GM18505 (cell line): Measurements from ENCODE around the gene TBATA.
A peak's percentile ranks its signal among the peaks of the same experiment; 100 is the strongest.

ENCODE experiments used
- ATAC-seq: cut with Tn5 transposase; IDR thresholded peaks from one replicate; pipeline ENCODE4 v1.9.1; 2021; ENCODE audit not compliant: unreplicated experiment
- POLR2A ChIP-seq: IDR thresholded peaks from 4 replicates; pipeline ENCODE4 v1.6.1; 2011; ENCODE audit warnings: borderline replicate concordance; ENCODE audit not compliant: insufficient read depth, insufficient read length; ENCODE audit errors: extremely low read depth

TBATA gene

DNA sequence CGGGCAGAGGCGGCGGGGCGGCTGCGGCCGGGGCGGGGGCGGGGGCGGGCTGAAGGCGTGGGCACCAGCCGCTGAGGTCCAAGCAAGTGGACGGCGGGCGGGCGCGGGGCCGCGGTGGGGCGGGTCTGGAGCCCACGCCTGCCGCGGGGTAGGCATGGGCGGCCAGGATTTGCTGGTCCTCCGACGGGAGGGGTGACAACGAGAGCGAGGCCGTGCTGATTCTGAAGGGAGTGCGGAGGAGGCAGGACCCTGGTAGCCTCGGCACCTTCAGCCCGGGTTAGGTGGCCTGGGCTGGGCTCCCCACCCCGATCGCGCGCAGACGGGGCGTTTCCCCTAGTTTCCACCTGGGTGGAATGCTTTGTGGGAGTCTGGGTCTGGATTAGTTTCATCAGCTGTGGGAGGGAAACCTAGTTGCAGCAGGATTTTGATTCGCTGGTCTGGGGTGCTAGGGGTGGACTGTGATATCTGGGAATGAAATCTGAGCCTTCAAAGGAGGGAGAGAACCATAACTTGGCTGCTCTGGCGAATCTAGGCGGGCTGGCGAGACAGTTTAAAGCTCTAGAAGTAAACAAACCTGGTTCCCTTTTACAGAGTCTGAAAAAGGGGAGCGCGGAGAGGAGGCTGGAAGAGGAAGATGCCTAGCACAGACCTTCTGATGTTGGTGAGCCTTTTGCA, 31.2 kb upstream of the TBATA start:
- no peak for TF ChIP-seq POLR2A
- ATAC-seq, result peak; percentile 33

DNA sequence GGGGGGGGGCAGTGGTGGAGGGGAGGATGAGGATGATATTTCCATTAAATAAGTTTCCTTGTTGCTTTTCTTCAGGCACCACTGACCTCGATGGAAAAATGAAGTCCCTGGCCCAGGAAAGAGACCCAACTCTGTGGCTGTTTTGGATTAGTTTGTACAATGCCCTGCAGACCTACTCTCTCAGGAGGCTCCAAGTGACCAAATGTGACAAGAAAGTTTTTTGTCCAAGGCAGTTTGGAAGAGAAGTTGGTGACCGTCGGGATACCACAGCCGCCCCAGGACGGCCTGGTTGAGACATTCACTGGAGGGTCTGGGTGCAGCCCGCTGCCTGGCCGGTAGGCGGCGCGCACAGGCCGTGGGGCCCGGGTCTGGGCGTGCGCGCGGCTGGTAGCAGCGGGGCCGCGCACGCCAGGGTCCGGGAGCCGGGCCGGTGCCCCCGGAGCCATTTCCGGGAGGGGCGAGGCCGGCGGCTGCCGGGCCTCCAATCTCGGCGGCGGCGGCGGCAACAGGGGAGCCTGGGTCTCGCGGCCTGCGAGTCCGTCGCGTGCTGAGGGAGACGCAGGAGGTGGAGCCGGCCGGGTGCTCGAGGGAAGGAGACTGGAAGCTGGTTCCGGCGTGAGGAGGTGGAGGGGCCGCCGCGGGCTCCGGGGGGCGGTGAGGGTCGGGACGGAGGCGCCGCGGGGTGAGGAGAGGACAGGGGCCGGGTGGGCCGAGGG, 30.5 kb upstream of the TBATA start, which contains the start of gene SGPL1:
SGPL1 (plus strand) TSS at position 445 of the 716 bp plus-strand sequence. CDS start 906 bp downstream, outside the sequence.
- ATAC-seq, result peak; percentile 90
- TF ChIP-seq POLR2A, result peak; percentile 75

GRCh38 chr10:70814126-70814525, 28.9 kb upstream of the TBATA start:
- TF ChIP-seq POLR2A, result no peak
- ATAC-seq, result no peak

DNA sequence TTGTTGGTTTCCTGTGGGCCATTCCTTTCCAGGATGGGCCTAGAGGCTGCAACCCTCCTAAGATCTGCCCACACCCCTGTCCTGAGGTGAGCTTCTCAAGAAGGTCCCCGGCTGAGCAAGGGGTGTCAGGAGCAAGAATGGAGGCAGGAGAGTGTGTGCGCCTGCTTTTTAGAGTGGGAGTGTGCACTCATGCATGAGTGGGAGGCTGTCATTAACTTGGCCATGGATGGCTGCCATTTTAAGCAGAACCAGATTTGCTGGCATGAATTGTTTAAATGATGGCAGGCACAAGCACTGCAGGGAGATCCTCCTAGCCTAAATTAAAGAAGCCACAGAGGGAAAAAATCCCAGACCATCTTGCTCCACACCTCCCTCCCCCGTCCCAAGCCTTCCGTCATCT, 27.6 kb upstream of the TBATA start:
- no peak for ATAC-seq
- no peak for TF ChIP-seq POLR2A

- no peak for TF ChIP-seq POLR2A
- no peak for ATAC-seq
Observed at GRCh38 chr10:70811881-70812280, 26.7 kb upstream of the TBATA start.

DNA sequence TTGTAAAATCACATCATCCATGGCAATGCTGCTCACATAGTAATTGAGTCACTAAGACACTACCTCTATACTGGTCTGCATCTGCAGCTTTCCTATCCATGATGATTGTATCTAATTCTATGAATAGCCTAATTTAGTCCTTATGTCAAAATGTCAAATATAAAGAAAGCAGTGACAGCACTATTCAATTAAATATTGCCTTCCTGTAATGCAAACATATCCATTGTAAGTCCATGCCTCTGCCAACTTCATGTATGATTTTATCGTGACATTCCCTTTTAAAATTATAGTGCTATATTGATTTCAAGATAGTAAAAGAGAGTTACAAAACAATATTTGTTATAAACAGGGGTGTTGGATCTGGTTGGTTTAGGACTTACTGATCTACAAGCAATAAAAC, 25.8 kb upstream of the TBATA start:
- no peak for TF ChIP-seq POLR2A

DNA sequence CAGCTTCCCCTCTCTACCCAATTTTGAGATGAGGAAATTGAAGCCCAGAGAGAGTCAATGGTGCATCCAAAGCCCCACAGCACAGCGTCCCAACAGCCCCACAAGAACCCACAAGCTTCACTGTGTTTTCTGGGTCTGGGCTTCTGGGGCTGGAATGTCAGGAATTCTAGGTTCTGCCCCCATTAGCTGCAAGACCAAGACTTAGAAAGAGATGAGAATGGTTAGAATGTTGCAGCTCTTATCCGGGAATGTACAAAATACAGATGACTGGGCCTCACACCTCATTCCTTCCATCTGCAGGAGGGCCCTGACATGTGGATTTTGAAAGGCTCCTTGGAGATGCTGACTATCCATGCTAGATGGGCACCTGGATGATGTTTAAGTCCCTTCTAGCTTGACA, 24.5 kb upstream of the TBATA start:
- no peak for TF ChIP-seq POLR2A
- ATAC-seq, result no peak

More for the DNA sequence above, 25.8 kb upstream of the TBATA start:
- ATAC-seq, result no peak

DNA sequence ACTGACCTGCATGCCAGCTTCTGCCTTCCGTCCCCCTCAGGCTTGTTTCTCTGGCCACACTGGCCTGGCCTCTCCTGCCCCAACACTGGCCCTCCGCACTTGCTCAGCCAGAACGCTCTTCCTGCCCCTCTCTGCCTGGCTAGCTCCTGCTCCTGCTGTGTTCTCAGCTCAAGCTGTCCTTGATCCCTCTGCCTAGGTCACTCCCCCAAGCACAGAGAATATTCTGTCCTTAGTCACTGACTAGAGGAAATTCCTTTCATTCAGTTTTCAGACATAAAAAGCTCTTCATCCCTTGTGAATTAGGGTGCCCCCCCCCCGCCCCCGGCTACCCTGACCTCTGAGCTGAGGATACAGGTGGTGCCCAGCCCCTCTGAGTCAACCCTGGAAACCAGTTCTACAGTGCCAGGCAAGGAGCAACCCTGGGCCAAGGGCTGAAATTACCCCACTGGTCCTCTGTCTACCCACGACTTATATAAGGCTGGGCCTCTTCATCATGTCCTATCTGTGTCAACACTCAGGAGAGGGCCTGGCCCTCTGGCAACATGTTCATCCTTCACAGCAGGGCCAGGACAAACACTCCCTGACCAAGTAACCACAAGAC, 23.9 kb upstream of the TBATA start:
- no peak for ATAC-seq

GRCh38 chr10:70807556-70807955, 22.4 kb upstream of the TBATA start:
- no peak for ATAC-seq
- no peak for TF ChIP-seq POLR2A

More for the DNA sequence above, 23.9 kb upstream of the TBATA start:
- TF ChIP-seq POLR2A, result no peak

GRCh38 chr10:70806841-70807240, 21.7 kb upstream of the TBATA start:
- TF ChIP-seq POLR2A, result no peak
- no peak for ATAC-seq

- ATAC-seq, result no peak
- TF ChIP-seq POLR2A, result no peak
Observed at GRCh38 chr10:70805619-70806215, 20.5 kb upstream of the TBATA start.

DNA sequence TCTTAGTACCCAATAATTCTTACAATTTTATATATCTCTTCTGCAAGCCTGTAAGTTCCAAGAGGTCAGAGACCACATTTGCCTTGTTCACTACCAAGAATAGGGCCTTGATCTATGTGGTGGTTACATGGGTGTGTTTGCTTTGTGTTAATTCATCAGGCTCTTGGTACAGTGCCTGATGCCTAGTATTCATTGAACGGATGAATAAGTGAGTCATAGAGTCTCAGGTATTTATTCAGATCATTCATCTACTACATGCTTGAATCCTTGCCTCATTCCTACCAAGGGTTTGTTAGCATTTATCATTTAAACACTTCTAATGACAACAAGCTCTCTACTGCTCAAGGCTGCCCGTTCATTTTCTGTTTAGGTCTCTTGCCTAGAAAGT, 19.2 kb upstream of the TBATA start:
- TF ChIP-seq POLR2A, result no peak
- no peak for ATAC-seq

- ATAC-seq, result no peak
- no peak for TF ChIP-seq POLR2A
Observed at GRCh38 chr10:70803775-70804420, 18.7 kb upstream of the TBATA start.

DNA sequence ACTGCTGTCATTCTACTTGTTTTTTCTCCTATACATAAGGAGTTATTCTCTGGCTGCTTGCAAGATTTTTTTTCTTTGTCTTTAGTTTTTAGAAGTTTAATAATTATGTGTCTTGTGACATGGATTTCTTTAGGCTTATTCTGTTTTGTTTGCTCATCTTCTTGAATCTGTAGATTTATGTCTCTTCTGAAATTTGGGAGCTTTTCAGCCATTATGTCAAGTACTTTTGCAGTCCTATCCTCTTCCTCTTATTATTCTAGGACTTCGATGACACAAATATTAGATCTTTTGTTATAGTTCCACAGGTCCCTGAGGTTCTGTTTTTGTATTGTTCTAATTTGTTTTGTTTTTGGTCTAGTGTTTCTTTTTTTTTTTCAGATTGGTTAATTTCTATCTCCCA, 16.7 kb upstream of the TBATA start:
- TF ChIP-seq POLR2A, result no peak
- no peak for ATAC-seq

GRCh38 chr10:70799124-70799523, 13.9 kb upstream of the TBATA start:
- no peak for TF ChIP-seq POLR2A
- no peak for ATAC-seq
